HepG2 (cell line): ENCODE data around the gene PARS2. TPM values are rescaled to one million over a fixed set of nuclear protein-coding genes. Genes with fewer than 3 reads are reported as not detected.

Experiments used
- KDM5B ChIP-seq: sonication (generic); formaldehyde crosslinking; IDR thresholded peaks from 2 replicates; pipeline ENCODE4 v1.4.0; 2020; ENCODE audit warnings: missing genetic modification reagents, mild to moderate bottlenecking, borderline replicate concordance
- RERE ChIP-seq: IDR thresholded peaks from 2 replicates; pipeline ENCODE4 v1.6.1; 2016; ENCODE audit warnings: low read depth, missing genetic modification reagents, missing compliant biosample characterization
- ZSCAN20 ChIP-seq: sonication (generic); formaldehyde crosslinking; IDR thresholded peaks from 2 replicates; pipeline ENCODE4 v1.4.0; 2020; ENCODE audit warnings: missing genetic modification reagents, mild to moderate bottlenecking, borderline replicate concordance
- polyA plus RNA-seq, 8 experiments: library from polyadenylated mRNA; depleted of rRNA in 3 of 8; stranded (reverse) in 7 of 8; unstranded in 1 of 8; fragments of >200 nt; fragmentation: Illumina TruSeq in 4 of 8; extraction: Trizol in 4 of 8; gene quantifications; 2 replicates each; pipeline versions ENCODE4 v1.2.1 to v1.2.3, GENCODE V29; 2011 to 2016; ENCODE audit warnings: low read depth in 4 of 8, missing spikeins in 1 of 8, mixed read lengths in 1 of 8; ENCODE audit not compliant: insufficient read depth in 1 of 8
- total RNA-seq, 5 experiments: library from RNA; depleted of rRNA; stranded (reverse); fragments of >200 nt; fragmentation: Illumina TruSeq; extraction: Trizol; gene quantifications; 2 replicates each; pipeline ENCODE4 v1.2.3, GENCODE V29; 2016; ENCODE audit warnings: low read depth in 1 of 5
- TF ChIP-seq, protein P1 (sequence below): sonication (generic); formaldehyde crosslinking; IDR thresholded peaks from 2 replicates; pipeline ENCODE4 v1.4.0; 2020; ENCODE audit warnings: missing genetic modification reagents, borderline replicate concordance
- TF ChIP-seq, protein P2 (sequence below): sonication (generic); formaldehyde crosslinking; IDR thresholded peaks from 2 replicates; pipeline ENCODE4 v1.4.0; 2020; ENCODE audit warnings: mild to moderate bottlenecking, missing genetic modification reagents
- TF ChIP-seq, protein P3 (sequence below): sonication (generic); formaldehyde crosslinking; IDR thresholded peaks from 2 replicates; pipeline ENCODE4 v1.9.0; 2021; ENCODE audit warnings: mild to moderate bottlenecking, missing genetic modification reagents

The PARS2 gene
- total and polyA plus RNA-seq, 2 of the 13 experiments (the other 11 are each of a cell fraction or from before 2014, with no cell fraction given) = 2.4 to 4.6 TPM

GRCh38 chr1:54764133-54764921 lies at the start of gene PARS2 (continued):
- TF ChIP-seq, protein P1, sequence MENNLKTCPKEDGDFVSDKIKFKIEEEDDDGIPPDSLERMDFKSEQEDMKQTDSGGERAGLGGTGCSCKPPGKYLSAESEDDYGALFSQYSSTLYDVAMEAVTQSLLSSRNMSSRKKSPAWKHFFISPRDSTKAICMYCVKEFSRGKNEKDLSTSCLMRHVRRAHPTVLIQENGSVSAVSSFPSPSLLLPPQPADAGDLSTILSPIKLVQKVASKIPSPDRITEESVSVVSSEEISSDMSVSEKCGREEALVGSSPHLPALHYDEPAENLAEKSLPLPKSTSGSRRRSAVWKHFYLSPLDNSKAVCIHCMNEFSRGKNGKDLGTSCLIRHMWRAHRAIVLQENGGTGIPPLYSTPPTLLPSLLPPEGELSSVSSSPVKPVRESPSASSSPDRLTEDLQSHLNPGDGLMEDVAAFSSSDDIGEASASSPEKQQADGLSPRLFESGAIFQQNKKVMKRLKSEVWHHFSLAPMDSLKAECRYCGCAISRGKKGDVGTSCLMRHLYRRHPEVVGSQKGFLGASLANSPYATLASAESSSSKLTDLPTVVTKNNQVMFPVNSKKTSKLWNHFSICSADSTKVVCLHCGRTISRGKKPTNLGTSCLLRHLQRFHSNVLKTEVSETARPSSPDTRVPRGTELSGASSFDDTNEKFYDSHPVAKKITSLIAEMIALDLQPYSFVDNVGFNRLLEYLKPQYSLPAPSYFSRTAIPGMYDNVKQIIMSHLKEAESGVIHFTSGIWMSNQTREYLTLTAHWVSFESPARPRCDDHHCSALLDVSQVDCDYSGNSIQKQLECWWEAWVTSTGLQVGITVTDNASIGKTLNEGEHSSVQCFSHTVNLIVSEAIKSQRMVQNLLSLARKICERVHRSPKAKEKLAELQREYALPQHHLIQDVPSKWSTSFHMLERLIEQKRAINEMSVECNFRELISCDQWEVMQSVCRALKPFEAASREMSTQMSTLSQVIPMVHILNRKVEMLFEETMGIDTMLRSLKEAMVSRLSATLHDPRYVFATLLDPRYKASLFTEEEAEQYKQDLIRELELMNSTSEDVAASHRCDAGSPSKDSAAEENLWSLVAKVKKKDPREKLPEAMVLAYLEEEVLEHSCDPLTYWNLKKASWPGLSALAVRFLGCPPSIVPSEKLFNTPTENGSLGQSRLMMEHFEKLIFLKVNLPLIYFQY = no peak
- TF ChIP-seq, protein P2, sequence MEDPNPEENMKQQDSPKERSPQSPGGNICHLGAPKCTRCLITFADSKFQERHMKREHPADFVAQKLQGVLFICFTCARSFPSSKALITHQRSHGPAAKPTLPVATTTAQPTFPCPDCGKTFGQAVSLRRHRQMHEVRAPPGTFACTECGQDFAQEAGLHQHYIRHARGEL (CRISPR knock-in tag) = no peak
- TF ChIP-seq KDM5B (CRISPR knock-in tag) (peak; percentile 82; the same call in 1 of the 2 replicates), ZSCAN20 (CRISPR knock-in tag) (no peak), RERE (CRISPR knock-in tag) (no peak)
- TF ChIP-seq, protein P3, sequence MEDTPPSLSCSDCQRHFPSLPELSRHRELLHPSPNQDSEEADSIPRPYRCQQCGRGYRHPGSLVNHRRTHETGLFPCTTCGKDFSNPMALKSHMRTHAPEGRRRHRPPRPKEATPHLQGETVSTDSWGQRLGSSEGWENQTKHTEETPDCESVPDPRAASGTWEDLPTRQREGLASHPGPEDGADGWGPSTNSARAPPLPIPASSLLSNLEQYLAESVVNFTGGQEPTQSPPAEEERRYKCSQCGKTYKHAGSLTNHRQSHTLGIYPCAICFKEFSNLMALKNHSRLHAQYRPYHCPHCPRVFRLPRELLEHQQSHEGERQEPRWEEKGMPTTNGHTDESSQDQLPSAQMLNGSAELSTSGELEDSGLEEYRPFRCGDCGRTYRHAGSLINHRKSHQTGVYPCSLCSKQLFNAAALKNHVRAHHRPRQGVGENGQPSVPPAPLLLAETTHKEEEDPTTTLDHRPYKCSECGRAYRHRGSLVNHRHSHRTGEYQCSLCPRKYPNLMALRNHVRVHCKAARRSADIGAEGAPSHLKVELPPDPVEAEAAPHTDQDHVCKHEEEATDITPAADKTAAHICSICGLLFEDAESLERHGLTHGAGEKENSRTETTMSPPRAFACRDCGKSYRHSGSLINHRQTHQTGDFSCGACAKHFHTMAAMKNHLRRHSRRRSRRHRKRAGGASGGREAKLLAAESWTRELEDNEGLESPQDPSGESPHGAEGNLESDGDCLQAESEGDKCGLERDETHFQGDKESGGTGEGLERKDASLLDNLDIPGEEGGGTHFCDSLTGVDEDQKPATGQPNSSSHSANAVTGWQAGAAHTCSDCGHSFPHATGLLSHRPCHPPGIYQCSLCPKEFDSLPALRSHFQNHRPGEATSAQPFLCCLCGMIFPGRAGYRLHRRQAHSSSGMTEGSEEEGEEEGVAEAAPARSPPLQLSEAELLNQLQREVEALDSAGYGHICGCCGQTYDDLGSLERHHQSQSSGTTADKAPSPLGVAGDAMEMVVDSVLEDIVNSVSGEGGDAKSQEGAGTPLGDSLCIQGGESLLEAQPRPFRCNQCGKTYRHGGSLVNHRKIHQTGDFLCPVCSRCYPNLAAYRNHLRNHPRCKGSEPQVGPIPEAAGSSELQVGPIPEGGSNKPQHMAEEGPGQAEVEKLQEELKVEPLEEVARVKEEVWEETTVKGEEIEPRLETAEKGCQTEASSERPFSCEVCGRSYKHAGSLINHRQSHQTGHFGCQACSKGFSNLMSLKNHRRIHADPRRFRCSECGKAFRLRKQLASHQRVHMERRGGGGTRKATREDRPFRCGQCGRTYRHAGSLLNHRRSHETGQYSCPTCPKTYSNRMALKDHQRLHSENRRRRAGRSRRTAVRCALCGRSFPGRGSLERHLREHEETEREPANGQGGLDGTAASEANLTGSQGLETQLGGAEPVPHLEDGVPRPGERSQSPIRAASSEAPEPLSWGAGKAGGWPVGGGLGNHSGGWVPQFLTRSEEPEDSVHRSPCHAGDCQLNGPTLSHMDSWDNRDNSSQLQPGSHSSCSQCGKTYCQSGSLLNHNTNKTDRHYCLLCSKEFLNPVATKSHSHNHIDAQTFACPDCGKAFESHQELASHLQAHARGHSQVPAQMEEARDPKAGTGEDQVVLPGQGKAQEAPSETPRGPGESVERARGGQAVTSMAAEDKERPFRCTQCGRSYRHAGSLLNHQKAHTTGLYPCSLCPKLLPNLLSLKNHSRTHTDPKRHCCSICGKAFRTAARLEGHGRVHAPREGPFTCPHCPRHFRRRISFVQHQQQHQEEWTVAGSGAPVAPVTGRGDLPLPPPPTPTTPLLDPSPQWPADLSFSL = no peak
